ENCODE data around the gene ATG2B. TPM values are rescaled to one million over a fixed set of nuclear protein-coding genes. Genes with fewer than 3 reads are reported as not detected.

The ATG2B gene
- total and polyA plus RNA-seq, 9 of the 15 experiments (the other 6 are each of a cell fraction or from before 2014, with no cell fraction given): 0.83 to 12.9 (median 8.7) TPM

- no peak for TF ChIP-seq ZBTB5 (IDR thresholded peaks at IDR 0.05)
- no peak for TF ChIP-seq FOXP1 (CRISPR knock-in tag; IDR thresholded peaks at IDR 0.05)
- TF ChIP-seq ZNF280B (CRISPR knock-in tag; IDR thresholded peaks at IDR 0.05): no peak
- no peak for TF ChIP-seq ZNF507 (tag; conservative IDR thresholded peaks at IDR 0.05)
- no peak for TF ChIP-seq MXI1 (IDR thresholded peaks at IDR 0.05; ENCODE audit: low read depth, low read length)
- TF ChIP-seq KLF13 (tag; IDR thresholded peaks at IDR 0.05; ENCODE audit: borderline replicate concordance, low read depth): no peak
- no peak for TF ChIP-seq C11orf30 (IDR thresholded peaks at IDR 0.05; ENCODE audit: low read depth)
Observed at GRCh38 chr14:96280104-96280503, 83.0 kb downstream of the ATG2B start (continued).

GRCh38 chr14:96279564-96279963, 83.6 kb downstream of the ATG2B start:
- no TSS peak for BruUV-seq (replicated peaks)
- DNase-seq (ENCODE audit: extremely low read depth in 1 of 4, low spot score in 3 of 4) (no peak), ATAC-seq (no peak), FAIRE-seq (no peak)
- Histone ChIP-seq H3K9me3 (replicated peaks; ENCODE audit: control insufficient read depth, insufficient read depth, low read depth, low read length) (no peaks in the 10 kb centered on the region; the same call in none of the 2 replicates), H4K20me1 (replicated peaks; ENCODE audit: control insufficient read depth, insufficient read depth, low read length) (no peaks in the 10 kb centered on the region), H3K4me2 (ENCODE audit: insufficient read depth, low read length) (no peak overlapping the region), H3K4me3 (no peak overlapping the region), H2AFZ (ENCODE audit: low read depth, low read length) (no peak overlapping the region), H3K9ac (ENCODE audit: insufficient read depth in 1 of 2, low read depth in 2 of 2, low read length in 2 of 2) (no peak overlapping the region), H3K27ac (ENCODE audit: extremely low read depth, low read depth, low read length) (no peak overlapping the region), H3K36me3 (ENCODE audit: control insufficient read depth, insufficient read depth, low read length) (no peaks in the 10 kb centered on the region), H3K9me1 (ENCODE audit: control insufficient read depth, insufficient read depth, low read length) (no peaks in the 10 kb centered on the region), H3K27me3 (ENCODE audit: control insufficient read depth in 2 of 2, insufficient read depth in 2 of 2, low read length in 2 of 2) (no peaks in the 10 kb centered on the region), H3K79me2 (ENCODE audit: control insufficient read depth, insufficient read depth, low read length) (no peaks in the 10 kb centered on the region), H3K4me1 (replicated peaks in 1 of 2; ENCODE audit: control insufficient read depth in 2 of 2, insufficient read depth in 2 of 2, low read length in 2 of 2) (no peaks in the 10 kb centered on the region)
- ChIA-PET POLR2A (no interaction called here), CTCF (ENCODE audit: low intra/inter-chr PET ratio) (no interaction called here)
- WGBS (ENCODE audit: insufficient coverage, low coverage, missing lambda C conversion rate): 33% methylated on average over 4 of the region's 8 CpGs
- TF ChIP-seq CHD2 (IDR thresholded peaks at IDR 0.05; ENCODE audit: low read depth, low read length): no peak
- no peak for TF ChIP-seq RBFOX2 (IDR thresholded peaks at IDR 0.05; ENCODE audit: low read depth, low read length)
- TF ChIP-seq FOS (IDR thresholded peaks at IDR 0.05; ENCODE audit: extremely low read depth, insufficient read length): no peak
- TF ChIP-seq ZNF197 (CRISPR knock-in tag; IDR thresholded peaks at IDR 0.05; ENCODE audit: low read depth): no peak
- no peak for TF ChIP-seq MBD2 (IDR thresholded peaks at IDR 0.05; ENCODE audit: borderline replicate concordance, low read depth)
- TF ChIP-seq AFF4 (CRISPR knock-in tag; IDR thresholded peaks at IDR 0.05): no peak
- in situ Hi-C loops (cut with MboI): loop anchor here (5.0 kb wide), 1 partner anchor 182 kb away; no protein-coding TSS in a partner anchor
- intact Hi-C loops (cut with micrococcal nuclease): loop anchor here (10.0 kb wide), 2 partner anchors 275 to 715 kb away; no protein-coding TSS in a partner anchor
